Testis (tissue), 2 donors: Measurements from ENCODE around the gene PTPRE.

Experiments used
- POLR2A ChIP-seq: fragments of 450-650 bp; IDR thresholded peaks from one replicate; pipeline ENCODE4 v1.6.1; 2017; ENCODE audit warnings: antibody characterized with exemption, mild to moderate bottlenecking, moderate library complexity
- TF ChIP-seq, protein P1 (sequence below), 3 experiments: fragments of 450-650 bp in 2 of 3; fragments of 200-600 bp in 1 of 3; sonication (generic) in 1 of 3; IDR thresholded peaks; one replicate each; pipeline ENCODE4 v1.5.1; 2016 to 2019; ENCODE audit warnings: antibody characterized with exemption in 3 of 3, mild to moderate bottlenecking in 2 of 3, moderate library complexity in 1 of 3

DNA sequence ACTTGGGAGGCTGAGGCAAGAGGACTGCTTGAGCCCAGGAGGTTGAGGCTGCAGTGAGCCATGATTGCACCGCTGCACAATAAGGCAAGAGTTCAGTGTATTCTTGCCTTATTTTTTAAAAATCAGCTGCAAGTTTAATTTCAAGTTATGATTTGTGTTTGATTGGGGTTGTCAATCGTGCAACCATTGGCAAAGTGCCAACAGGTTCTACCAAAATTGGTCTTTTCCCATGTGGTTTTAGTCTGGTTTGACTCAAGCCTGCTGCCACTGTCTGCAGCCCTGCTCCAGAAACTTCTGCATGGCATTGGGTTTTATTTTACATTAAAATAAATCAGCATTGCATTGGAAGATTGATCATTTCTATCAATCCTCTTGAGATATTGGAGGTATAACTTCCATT is 72.7 kb downstream of the PTPRE start:
- TF ChIP-seq, protein P1, sequence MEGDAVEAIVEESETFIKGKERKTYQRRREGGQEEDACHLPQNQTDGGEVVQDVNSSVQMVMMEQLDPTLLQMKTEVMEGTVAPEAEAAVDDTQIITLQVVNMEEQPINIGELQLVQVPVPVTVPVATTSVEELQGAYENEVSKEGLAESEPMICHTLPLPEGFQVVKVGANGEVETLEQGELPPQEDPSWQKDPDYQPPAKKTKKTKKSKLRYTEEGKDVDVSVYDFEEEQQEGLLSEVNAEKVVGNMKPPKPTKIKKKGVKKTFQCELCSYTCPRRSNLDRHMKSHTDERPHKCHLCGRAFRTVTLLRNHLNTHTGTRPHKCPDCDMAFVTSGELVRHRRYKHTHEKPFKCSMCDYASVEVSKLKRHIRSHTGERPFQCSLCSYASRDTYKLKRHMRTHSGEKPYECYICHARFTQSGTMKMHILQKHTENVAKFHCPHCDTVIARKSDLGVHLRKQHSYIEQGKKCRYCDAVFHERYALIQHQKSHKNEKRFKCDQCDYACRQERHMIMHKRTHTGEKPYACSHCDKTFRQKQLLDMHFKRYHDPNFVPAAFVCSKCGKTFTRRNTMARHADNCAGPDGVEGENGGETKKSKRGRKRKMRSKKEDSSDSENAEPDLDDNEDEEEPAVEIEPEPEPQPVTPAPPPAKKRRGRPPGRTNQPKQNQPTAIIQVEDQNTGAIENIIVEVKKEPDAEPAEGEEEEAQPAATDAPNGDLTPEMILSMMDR (IDR thresholded peaks at IDR 0.05) = no peak
- TF ChIP-seq POLR2A = no peak
